Fibroblast of villous mesenchyme (primary cell): ENCODE results near the gene RAD23A. TPM values are rescaled to one million over a fixed set of nuclear protein-coding genes. Genes with fewer than 3 reads are reported as not detected.

Experiments used
- DNase-seq: peaks from one replicate; pipeline ENCODE4 v3.0.0-alpha.2; 2010; ENCODE audit warnings: low read depth
- H3K4me3 ChIP-seq: 2 replicates; pipeline ENCODE4 v1.5.1; 2011; ENCODE audit warnings: low read depth, mild to moderate bottlenecking, low read length
- CTCF ChIP-seq: IDR thresholded peaks from 2 replicates; pipeline ENCODE4 v1.5.1; 2012; ENCODE audit warnings: low read depth, mild to moderate bottlenecking, low read length; ENCODE audit not compliant: insufficient read depth
- total RNA-seq: library from RNA; depleted of rRNA; stranded (reverse); fragments of >200 nt; gene quantifications from 2 replicates; pipeline ENCODE4 v1.2.3, GENCODE V29; 2012

RAD23A gene
- total RNA-seq, 1 donor = 91.1 TPM

GRCh38 chr19:12992729-12993128, 47.1 kb downstream of the RAD23A start:
- no peak overlapping the region for H3K4me3 ChIP-seq
- no peak for DNase-seq
- TF ChIP-seq CTCF = no peak

- no peak for TF ChIP-seq CTCF
- H3K4me3 ChIP-seq = no peak overlapping the region
- no peak for DNase-seq
Observed at GRCh38 chr19:12993562-12993961, 47.9 kb downstream of the RAD23A start.

GRCh38 chr19:12994701-12995595, 49.3 kb downstream of the RAD23A start, which contains the start of gene NFIX:
Gene NFIX (plus strand): TSS chr19:12995475. CDS start chr19:12995838, 363 bp downstream.
- TF ChIP-seq CTCF = no peak
- DNase-seq = peak; percentile 69
- H3K4me3 ChIP-seq = peak within 1 kb of the TSS; percentile 76

GRCh38 chr19:12995596-12996405, 50.1 kb downstream of the RAD23A start:
- DNase-seq = no peak
- peak overlapping the region; percentile 76 for H3K4me3 ChIP-seq
- TF ChIP-seq CTCF = no peak

- H3K4me3 ChIP-seq = peak overlapping the region; percentile 76
- DNase-seq = no peak
- TF ChIP-seq CTCF = peak; percentile 6
Observed at GRCh38 chr19:12996406-12997094, 50.9 kb downstream of the RAD23A start.

- DNase-seq = no peak
- no peak for TF ChIP-seq CTCF
Observed at GRCh38 chr19:12997179-12997966, 51.7 kb downstream of the RAD23A start.

More at GRCh38 chr19:12997179-12997966, 51.7 kb downstream of the RAD23A start:
- H3K4me3 ChIP-seq = peak overlapping the region; percentile 76
